Measurements from ENCODE around the gene SNX19.
"Not testable (repeated sequence)": the region's sequence is repeated elsewhere in the genome, so short reads cannot be mapped to it uniquely, and the experiment has no call there.

Gene SNX19

GRCh38 chr11:130876931-130877915, 39.1 kb downstream of the SNX19 start:
- FAIRE-seq = no peak

GRCh38 chr11:130876100-130876499, 40.2 kb downstream of the SNX19 start:
- no peak for DNase-seq (ENCODE audit: insufficient read length, low spot score)
- FAIRE-seq = no peak

More at GRCh38 chr11:130876931-130877915, 39.1 kb downstream of the SNX19 start:
- DNase-seq (ENCODE audit: insufficient read length, low spot score) = no peak

GRCh38 chr11:130874955-130875531, 41.2 kb downstream of the SNX19 start:
- no peak for DNase-seq (ENCODE audit: insufficient read length, low spot score)
- FAIRE-seq = no peak

GRCh38 chr11:130874396-130874795, 41.9 kb downstream of the SNX19 start:
- DNase-seq (ENCODE audit: insufficient read length, low spot score) = no peak
- FAIRE-seq = no peak

GRCh38 chr11:130873761-130874160, 42.5 kb downstream of the SNX19 start:
- peak; percentile 15 for DNase-seq (ENCODE audit: insufficient read length, low spot score)
- FAIRE-seq = no peak

GRCh38 chr11:130872981-130873380, 43.3 kb downstream of the SNX19 start:
- FAIRE-seq = no peak
- no peak for DNase-seq (ENCODE audit: insufficient read length, low spot score)

- DNase-seq (ENCODE audit: insufficient read length, low spot score) (no peak), FAIRE-seq (no peak)
Observed at GRCh38 chr11:130872513-130872912, 43.8 kb downstream of the SNX19 start.

GRCh38 chr11:130872102-130872501, 44.2 kb downstream of the SNX19 start:
- DNase-seq (ENCODE audit: insufficient read length, low spot score) (no peak), FAIRE-seq (no peak)

- FAIRE-seq = no peak
- DNase-seq (ENCODE audit: insufficient read length, low spot score) = no peak
Observed at GRCh38 chr11:130871616-130872015, 44.7 kb downstream of the SNX19 start.

- DNase-seq (ENCODE audit: insufficient read length, low spot score) (no peak), FAIRE-seq (no peak)
Observed at GRCh38 chr11:130868721-130869390, 47.4 kb downstream of the SNX19 start.

- FAIRE-seq (no peak), DNase-seq (ENCODE audit: insufficient read length, low spot score) (no peak)
Observed at GRCh38 chr11:130868086-130868710, 48.1 kb downstream of the SNX19 start.

- FAIRE-seq (no peak), DNase-seq (ENCODE audit: insufficient read length, low spot score) (no peak)
Observed at GRCh38 chr11:130866831-130867230, 49.4 kb downstream of the SNX19 start.

GRCh38 chr11:130865774-130866114, 50.5 kb downstream of the SNX19 start:
- FAIRE-seq = no peak
- DNase-seq (ENCODE audit: insufficient read length, low spot score) = no peak

GRCh38 chr11:130865091-130865773, 51.0 kb downstream of the SNX19 start:
- FAIRE-seq (no peak), DNase-seq (ENCODE audit: insufficient read length, low spot score) (no peak)

GRCh38 chr11:130861902-130862860, 54.1 kb downstream of the SNX19 start:
- FAIRE-seq = peak; percentile 52
- DNase-seq (ENCODE audit: insufficient read length, low spot score) = peak; percentile 63

GRCh38 chr11:130861283-130861682, 55.0 kb downstream of the SNX19 start:
- no peak for DNase-seq (ENCODE audit: insufficient read length, low spot score)
- FAIRE-seq = no peak

- FAIRE-seq (no peak), DNase-seq (ENCODE audit: insufficient read length, low spot score) (no peak)
Observed at GRCh38 chr11:130859886-130860285, 56.4 kb downstream of the SNX19 start.

- DNase-seq (ENCODE audit: insufficient read length, low spot score) = no peak
Observed at GRCh38 chr11:130858215-130858614, 58.1 kb downstream of the SNX19 start.

GRCh38 chr11:130855707-130856106, 60.6 kb downstream of the SNX19 start:
- FAIRE-seq; DNase-seq (ENCODE audit: insufficient read length, low spot score): not testable (repeated sequence)

More at GRCh38 chr11:130858215-130858614, 58.1 kb downstream of the SNX19 start:
- no peak for FAIRE-seq

All from HTR-8/SVneo (cell line).